CD1c-positive myeloid dendritic cell (primary cell): ENCODE data around the gene AMOTL1.

Experiments
- DNase-seq: peaks from one replicate; pipeline ENCODE4 v3.0.0-alpha.2; 2016; ENCODE audit errors: extremely low spot score

The AMOTL1 gene

DNA sequence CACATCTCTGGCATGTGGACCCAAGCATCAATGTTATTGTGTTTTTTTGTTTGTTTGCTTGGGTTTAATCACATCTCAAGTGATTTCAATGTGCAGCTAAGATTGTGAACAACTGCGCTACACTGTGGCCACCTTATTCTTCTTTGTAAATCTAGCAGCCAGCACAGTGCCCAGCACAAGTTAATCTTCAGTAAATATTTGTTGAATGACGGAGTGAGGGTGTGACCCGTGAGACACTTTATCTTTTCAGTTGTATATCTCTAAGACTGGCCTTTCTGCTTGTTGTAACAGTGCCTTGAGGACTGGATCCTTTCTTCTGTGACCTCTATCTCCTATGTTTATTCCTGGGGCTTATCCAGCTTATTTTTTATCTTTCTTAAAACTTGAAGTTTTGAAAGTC is 21.4 kb upstream of the AMOTL1 start:
- DNase-seq: no peak

DNA sequence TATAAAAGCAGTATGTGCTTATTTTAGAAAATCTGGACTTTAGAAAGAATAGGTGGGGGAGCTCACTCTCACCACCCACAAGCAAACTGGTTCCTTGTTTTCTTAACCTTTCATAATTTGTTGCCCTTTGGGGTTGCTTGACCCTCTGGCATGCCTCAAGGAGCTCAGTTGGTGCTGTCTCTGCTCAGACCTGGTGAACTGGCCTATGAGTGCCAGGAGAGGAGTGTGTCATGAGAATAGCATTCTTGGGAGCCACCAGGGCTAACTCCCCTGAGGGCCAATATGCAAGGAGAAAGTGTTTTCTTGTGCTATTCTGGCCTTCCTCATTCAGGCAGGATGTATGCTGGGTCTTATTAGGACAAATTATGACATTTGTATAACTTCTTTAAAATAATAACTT is 21.0 kb upstream of the AMOTL1 start:
- DNase-seq: no peak

- DNase-seq: no peak
These were observed 20.5 kb upstream of the AMOTL1 start for GRCh38 chr11:94747601-94748041.

- no peak for DNase-seq
These were observed 18.8 kb upstream of the AMOTL1 start for GRCh38 chr11:94749369-94749768.

DNA sequence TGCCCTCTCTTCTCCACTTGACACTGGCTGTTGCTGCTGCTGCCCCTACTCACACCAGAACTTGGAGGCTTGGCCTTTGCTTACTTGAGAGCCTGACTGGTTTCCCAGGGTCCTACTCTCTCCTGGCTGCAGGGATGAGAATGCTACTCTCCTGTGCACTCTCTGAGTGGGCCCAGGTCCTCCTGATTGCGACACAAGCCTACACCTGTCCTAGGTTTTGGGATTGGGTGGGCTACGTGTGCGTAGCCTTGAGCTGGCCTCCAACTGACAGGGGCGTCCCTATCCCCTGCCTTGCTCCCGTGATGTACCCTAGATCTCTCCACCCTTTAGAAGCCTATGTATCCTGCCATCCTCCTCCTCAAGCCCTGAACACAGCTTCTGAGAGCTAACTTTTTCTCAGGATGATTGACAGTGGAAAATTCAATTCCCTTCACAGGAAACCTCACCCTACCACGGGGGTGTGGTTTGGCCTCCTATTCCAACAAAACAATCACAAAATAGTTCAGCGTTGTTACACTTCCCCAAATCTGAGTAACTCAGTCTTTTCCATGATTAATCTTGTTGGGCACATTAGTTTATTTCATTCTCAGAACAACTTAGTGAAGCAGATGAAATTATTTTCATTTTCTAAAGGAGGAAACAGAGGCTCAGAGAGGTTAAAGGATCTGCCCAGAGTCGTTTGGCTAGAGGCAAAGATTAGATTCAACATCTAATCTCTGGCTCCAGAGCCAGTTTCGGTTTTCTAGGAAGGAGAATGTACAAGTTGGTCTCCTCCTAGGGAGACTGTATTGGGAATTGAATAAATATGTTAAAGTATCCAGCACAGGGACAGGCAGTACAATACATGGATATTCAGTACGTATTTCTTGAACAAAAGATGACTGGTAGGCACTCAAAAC is 17.6 kb upstream of the AMOTL1 start:
- no peak for DNase-seq

GRCh38 chr11:94751218-94751609 is 16.9 kb upstream of the AMOTL1 start:
- no peak for DNase-seq

- no peak for DNase-seq
These were observed 16.4 kb upstream of the AMOTL1 start for GRCh38 chr11:94751786-94752185.

- no peak for DNase-seq
These were observed 14.5 kb upstream of the AMOTL1 start for GRCh38 chr11:94753630-94754029.

GRCh38 chr11:94754335-94754734 is 13.8 kb upstream of the AMOTL1 start:
- DNase-seq: no peak

DNA sequence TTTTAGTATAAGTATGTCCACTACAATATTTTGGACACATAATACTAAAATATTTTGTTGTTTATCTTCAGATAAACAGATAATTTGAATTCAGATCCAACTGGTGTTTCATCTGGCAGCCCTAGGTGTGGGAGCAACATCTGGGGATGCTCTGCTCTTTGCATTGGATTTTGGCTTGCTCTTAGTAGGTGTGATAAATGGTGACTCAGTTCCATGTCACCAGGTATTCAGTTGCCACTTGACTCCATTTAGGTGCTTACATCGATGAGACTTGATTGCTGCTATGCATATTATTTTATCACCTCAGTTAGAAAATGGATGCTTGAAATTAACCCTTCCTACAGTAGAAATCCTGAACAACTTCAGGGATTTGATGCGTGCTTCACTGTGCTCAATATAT is 13.3 kb upstream of the AMOTL1 start:
- DNase-seq: no peak

DNA sequence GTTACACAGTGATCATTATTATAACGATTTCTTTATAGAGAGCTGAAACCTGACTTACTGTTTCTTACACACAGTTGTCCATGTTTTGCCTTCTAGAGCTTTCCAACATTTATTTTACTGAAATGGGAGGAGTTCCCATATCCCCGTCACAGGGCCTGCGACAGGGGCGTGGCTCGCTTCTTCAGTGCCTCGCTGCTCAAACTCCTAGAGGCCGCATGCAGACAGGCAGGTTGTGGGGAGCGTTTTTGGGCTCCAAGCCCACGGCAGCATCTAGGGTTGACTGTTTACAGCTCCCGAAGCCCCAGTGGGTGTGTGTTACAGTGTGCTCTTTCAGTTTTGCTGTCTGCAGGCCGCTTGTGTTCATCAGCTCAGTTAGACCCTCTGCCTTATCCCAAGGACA is 12.7 kb upstream of the AMOTL1 start:
- no peak for DNase-seq

DNA sequence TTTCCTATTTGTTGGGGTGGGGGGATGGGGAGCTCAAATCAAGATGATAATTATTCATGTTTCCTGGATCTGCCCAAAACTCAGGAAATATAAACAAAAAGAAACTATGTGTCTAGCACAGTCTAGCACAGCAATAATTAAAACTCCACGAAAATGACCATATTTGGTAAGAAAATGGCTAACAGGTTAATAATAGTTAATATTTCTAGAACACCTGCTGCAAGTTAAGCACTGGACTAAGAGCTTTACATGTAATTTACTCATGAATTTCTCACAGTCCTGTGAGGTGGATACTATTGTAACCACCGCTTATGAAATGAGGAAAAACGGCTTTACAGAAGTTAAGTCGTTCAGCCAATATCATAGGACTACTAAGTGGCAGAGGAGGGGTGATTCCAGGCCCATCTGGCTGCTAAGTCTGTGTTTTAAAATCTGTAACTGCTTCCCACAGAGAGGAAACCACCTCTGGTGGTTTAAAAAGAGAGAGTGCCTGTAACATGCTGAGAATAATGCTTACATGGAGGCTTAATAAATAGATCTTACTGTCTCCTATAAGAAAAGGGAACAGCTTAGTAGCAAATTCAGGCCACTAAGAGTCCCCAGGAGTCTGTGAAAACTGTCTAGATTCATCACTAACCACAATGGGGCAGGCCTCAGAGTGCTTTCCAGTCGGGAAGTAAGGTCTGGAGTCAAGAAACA is 11.0 kb upstream of the AMOTL1 start:
- DNase-seq: no peak

DNA sequence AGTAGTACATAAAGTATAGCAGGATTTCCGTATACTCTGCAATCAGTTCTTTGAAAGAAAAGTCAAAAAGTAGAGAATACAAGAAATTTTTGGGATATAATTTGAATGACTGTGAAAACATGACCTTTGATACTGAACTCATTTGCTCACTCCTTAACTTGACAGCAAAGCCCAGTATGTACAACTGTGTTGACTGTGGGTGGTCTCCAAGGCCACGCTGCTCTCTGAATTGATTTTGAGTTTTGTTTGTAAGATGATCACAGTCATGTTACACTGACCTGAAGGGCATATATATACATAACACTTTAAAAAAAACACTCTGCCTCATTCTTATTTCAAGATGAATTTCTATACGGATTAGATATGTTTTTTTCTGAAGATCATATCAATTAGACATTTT is 9.5 kb upstream of the AMOTL1 start:
- no peak for DNase-seq

- DNase-seq: no peak
These were observed 8.6 kb upstream of the AMOTL1 start for GRCh38 chr11:94759522-94759921.

DNA sequence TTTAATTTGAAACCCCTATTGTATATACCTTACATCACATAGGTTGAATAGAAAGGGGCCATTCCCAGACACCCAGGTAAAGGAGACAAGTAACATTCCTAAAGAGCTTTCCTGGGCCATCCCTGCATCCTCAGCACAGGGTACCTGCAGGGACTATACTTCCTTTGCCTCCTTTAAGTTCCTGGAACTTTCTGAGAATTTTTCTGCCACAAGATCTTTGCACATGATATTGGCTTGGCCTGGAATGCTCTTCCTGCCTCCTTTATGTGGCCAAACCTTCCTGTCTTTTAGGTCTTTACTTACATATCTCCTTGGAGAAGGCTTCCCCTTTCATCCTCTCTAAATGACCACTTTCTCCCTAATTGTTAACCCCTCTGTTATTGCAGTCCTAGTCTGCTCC is 7.9 kb upstream of the AMOTL1 start:
- no peak for DNase-seq

DNA sequence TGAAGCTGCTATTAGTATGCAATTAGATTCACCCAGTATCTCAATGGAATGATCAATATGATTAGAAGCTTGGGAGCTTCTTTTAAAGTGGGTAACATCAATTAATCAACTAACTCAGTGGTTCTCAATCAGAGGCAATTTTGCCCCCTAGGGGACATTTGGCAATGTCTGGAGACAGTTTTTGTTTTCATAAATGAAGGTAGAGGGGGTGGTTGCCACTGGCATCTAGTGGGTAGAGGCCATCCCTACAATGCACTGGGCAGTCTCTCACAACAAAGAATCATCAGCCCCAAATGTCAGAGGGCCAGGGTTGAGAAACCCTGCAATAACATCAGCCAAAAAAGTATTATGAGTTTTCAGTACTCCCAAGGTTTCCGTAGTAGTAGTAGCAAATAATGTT is 5.9 kb upstream of the AMOTL1 start:
- no peak for DNase-seq

GRCh38 chr11:94762995-94763394 is 5.2 kb upstream of the AMOTL1 start:
- no peak for DNase-seq

DNA sequence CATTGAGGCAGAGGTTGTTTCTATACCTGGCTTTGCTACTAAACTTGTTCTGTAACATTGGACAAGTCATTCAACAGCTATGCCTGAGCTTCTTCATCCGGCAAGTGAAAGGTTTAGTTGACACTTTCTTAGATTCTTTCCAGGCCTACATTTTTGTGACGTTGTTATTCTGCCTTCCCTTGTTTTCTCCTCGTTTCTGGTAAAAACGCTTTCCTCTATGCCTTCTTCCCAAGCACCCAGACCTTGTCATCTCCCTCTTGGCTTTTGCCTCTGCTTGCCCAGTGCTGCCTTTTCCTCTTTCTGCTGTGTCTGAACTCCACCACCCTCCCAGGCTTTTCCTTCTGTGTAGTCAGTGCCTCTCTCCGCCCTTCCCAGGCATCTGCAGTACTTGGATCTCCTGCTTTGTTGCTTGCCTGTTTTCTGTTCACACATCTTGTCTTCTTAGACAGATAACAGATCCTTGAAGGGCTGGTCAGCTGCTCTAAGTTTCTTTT is 1.4 kb upstream of the AMOTL1 start:
- DNase-seq: no peak

GRCh38 chr11:94767291-94767690 is 865 bp upstream of the AMOTL1 start:
- DNase-seq: no peak

DNA sequence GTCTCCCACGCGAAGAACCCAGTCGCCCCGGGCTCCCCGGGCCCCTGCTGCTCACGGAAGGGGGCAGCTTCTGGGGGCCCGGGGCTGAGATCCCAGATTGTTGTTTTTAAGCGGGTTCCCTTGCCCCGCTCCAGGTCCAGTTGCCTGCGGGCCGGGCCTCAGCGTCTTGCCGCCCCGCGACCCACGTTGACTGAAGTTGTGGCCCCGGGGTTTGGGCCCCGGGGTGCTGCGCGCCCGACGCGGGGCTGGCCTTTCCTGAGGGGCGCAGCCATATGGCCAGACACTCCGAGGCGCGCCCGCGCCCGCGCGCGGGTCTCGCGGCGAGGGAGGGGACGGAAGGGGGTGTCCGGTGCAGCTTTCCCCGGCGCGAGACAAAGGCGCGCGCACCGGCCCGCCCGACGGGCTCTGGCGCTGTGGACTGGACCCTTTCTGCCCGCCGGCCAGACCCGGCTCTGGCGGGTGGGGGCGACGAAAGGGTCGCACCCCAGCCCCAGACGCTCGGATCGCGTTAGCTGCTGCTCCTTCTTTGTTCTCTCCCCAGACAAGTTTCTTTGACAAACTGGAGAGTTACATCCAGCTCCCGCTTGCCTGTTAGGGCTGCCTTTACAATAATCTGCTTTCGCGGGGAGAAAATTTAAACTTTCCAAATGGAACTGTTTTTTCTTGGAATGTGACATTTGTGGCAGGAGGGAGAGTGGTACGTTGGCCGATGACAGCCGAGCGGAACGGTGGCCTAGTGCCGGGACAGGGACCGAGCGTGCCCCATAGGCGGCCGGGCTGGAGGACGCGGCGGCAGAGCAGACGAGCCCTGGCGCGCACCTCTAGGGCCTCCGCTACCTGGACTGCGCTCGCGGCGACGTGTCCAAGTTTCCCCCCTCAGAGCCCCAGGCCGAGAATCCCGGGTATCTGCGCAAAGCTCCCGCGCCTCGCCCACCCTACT is 716 bp downstream of the AMOTL1 start:
- DNase-seq: no peak

- DNase-seq: no peak
These were observed 1.7 kb downstream of the AMOTL1 start for GRCh38 chr11:94769880-94770279.

GRCh38 chr11:94770563-94771120 is 2.5 kb downstream of the AMOTL1 start:
- DNase-seq: no peak
